GM12891 (cell line): ENCODE measurements around the gene C1orf115.

Experiments used
- DNase-seq: peaks from one replicate; pipeline ENCODE4 v3.0.0; 2011; ENCODE audit warnings: low spot score; ENCODE audit not compliant: insufficient read length
- FAIRE-seq: peaks from 2 replicates; lab custom pipeline; 2011; peaks lifted over from hg19 to GRCh38; lab: Jason Lieb, UNC
- PAX5 ChIP-seq: IDR thresholded peaks from 2 replicates; pipeline ENCODE4 v1.6.1; 2011; ENCODE audit warnings: low read length, moderate library complexity, mild to moderate bottlenecking; ENCODE audit not compliant: insufficient read depth, severe bottlenecking
- POLR2A ChIP-seq: IDR thresholded peaks from 2 replicates; pipeline ENCODE4 v1.6.1; 2011; ENCODE audit warnings: low read depth, low read length, control low read depth
- POLR2AphosphoS5 ChIP-seq: IDR thresholded peaks from 2 replicates; pipeline ENCODE4 v1.6.1; 2011; ENCODE audit warnings: low read depth, low read length, control low read depth
- POU2F2 ChIP-seq: IDR thresholded peaks from 2 replicates; pipeline ENCODE4 v1.6.1; 2011; ENCODE audit warnings: low read depth, mild to moderate bottlenecking, control low read depth, low read length, moderate library complexity
- SPI1 ChIP-seq: IDR thresholded peaks from 2 replicates; pipeline ENCODE4 v1.6.1; 2011; ENCODE audit warnings: low read depth, low read length, control low read depth
- TAF1 ChIP-seq: IDR thresholded peaks from 2 replicates; pipeline ENCODE4 v1.6.1; 2011; ENCODE audit warnings: low read depth, low read length, control low read depth

Gene C1orf115

GRCh38 chr1:220741825-220742224, 51.7 kb downstream of the C1orf115 start:
- TF ChIP-seq PAX5 (no peak), POU2F2 (no peak), POLR2AphosphoS5 (no peak), SPI1 (no peak), POLR2A (no peak), TAF1 (no peak)
- no peak for DNase-seq
- FAIRE-seq: no peak

- TF ChIP-seq POLR2A (no peak), POLR2AphosphoS5 (no peak), SPI1 (no peak), POU2F2 (no peak), TAF1 (no peak), PAX5 (no peak)
- FAIRE-seq: no peak
These were observed 52.4 kb downstream of the C1orf115 start for GRCh38 chr1:220742520-220742919.

GRCh38 chr1:220746851-220747250, 56.7 kb downstream of the C1orf115 start:
- no peak for TF ChIP-seq POU2F2
- no peak for TF ChIP-seq POLR2A
- TF ChIP-seq PAX5: no peak
- no peak for DNase-seq
- no peak for FAIRE-seq

More at GRCh38 chr1:220742520-220742919, 52.4 kb downstream of the C1orf115 start:
- no peak for DNase-seq

GRCh38 chr1:220747437-220748088, 57.4 kb downstream of the C1orf115 start:
- no peak for TF ChIP-seq POLR2A
- TF ChIP-seq PAX5: no peak
- no peak for TF ChIP-seq SPI1
- no peak for TF ChIP-seq POU2F2
- TF ChIP-seq TAF1: no peak
- TF ChIP-seq POLR2AphosphoS5: no peak
- DNase-seq: no peak
- no peak for FAIRE-seq

- FAIRE-seq (no peak), DNase-seq (no peak)
- TF ChIP-seq POLR2A (no peak), POU2F2 (no peak), TAF1 (no peak), SPI1 (no peak), POLR2AphosphoS5 (no peak), PAX5 (no peak)
These were observed 58.1 kb downstream of the C1orf115 start, which contains the start of gene MTARC2 for GRCh38 chr1:220748089-220748934. Gene MTARC2 (plus strand): TSS chr1:220748322. CDS start chr1:220748532, 210 bp downstream.
